PC-3 (cell line): ENCODE results near the gene BCAS3. TPM values are rescaled to one million over a fixed set of nuclear protein-coding genes. Genes with fewer than 3 reads are reported as not detected.

Experiments
- ATAC-seq: fragments of 200-7000 bp; cut with Tn5 transposase; 2 replicates; pipeline ENCODE4 v1.9.1; 2020; ENCODE audit warnings: mild to moderate bottlenecking, moderate library complexity
- BruUV-seq: library from RNA; stranded (reverse); fragments of 400-500 nt; replicated peaks from 2 replicates; lab custom pipeline; 2021; lab: Mats Ljungman, UMichigan
- CTCF ChIA-PET: fragments of 300-600 bp; sonication (Branson Sonifier 250); formaldehyde crosslinking; loops from one replicate; lab custom pipeline; 2022; ENCODE audit warnings: antibody characterized with exemption; lab: Charles Lee
- POLR2A ChIA-PET: fragments of 300-600 bp; sonication (Branson Sonifier 250); formaldehyde crosslinking; loops from one replicate; lab custom pipeline; 2022; ENCODE audit warnings: antibody characterized with exemption; ENCODE audit not compliant: unreplicated experiment; lab: Charles Lee
- DNase-seq: peaks from one replicate; pipeline ENCODE4 v3.0.0-alpha.2; 2015
- H2AFZ ChIP-seq: fragments of 300-600 bp; sonication (generic); 2 replicates; pipeline ENCODE4 v1.6.0; 2016; ENCODE audit warnings: antibody characterized with exemption, low read length
- H3F3A ChIP-seq: fragments of 300-600 bp; sonication (generic); one replicate; pipeline ENCODE4 v1.6.0; 2017; ENCODE audit warnings: antibody characterized with exemption, low read length, control low read depth, mild to moderate bottlenecking; ENCODE audit not compliant: unreplicated experiment
- H3K27ac ChIP-seq: fragments of 300-600 bp; sonication (generic); 2 replicates; pipeline ENCODE4 v1.5.1; 2016; ENCODE audit warnings: mild to moderate bottlenecking, low read length
- H3K27me3 ChIP-seq: fragments of 300-600 bp; sonication (generic); 2 replicates; pipeline ENCODE4 v1.6.1; 2016; ENCODE audit warnings: low read length, mixed read lengths
- H3K36me3 ChIP-seq: fragments of 300-600 bp; sonication (generic); 2 replicates; pipeline ENCODE4 v1.6.1; 2016; ENCODE audit warnings: low read depth, mixed run types, low read length, mixed read lengths
- H3K4me1 ChIP-seq: fragments of 300-600 bp; sonication (generic); 2 replicates; pipeline ENCODE4 v1.5.1; 2016; ENCODE audit warnings: low read length; ENCODE audit not compliant: insufficient read depth
- H3K4me2 ChIP-seq: fragments of 300-600 bp; sonication (generic); 2 replicates; pipeline ENCODE4 v1.6.0; 2016; ENCODE audit warnings: low read length
- H3K4me3 ChIP-seq: fragments of 300-600 bp; sonication (generic); 2 replicates; pipeline ENCODE4 v1.5.1; 2016; ENCODE audit warnings: mild to moderate bottlenecking, low read length, mixed read lengths
- H3K79me2 ChIP-seq: fragments of 300-600 bp; sonication (generic); 2 replicates; pipeline ENCODE4 v1.6.1; 2017; ENCODE audit warnings: low read length, mixed read lengths
- H3K9ac ChIP-seq: fragments of 300-600 bp; sonication (generic); 2 replicates; pipeline ENCODE4 v1.6.0; 2016; ENCODE audit warnings: mild to moderate bottlenecking, low read length
- H3K9me2 ChIP-seq: fragments of 300-600 bp; sonication (generic); replicated peaks from 2 replicates; pipeline ENCODE4 v1.6.1; 2016; ENCODE audit warnings: mixed run types, low read length, mixed read lengths
- H3K9me3 ChIP-seq: fragments of 300-600 bp; sonication (generic); 2 replicates; pipeline ENCODE4 v1.6.1; 2016; ENCODE audit warnings: low read length, mixed read lengths
- H4K20me1 ChIP-seq: fragments of 300-600 bp; sonication (generic); 2 replicates; pipeline ENCODE4 v1.6.1; 2016; ENCODE audit warnings: low read length, mixed read lengths
- EZH2 ChIP-seq: fragments of 300-600 bp; sonication (generic); IDR thresholded peaks from one replicate; pipeline ENCODE4 v1.6.1; 2017; ENCODE audit warnings: antibody characterized with exemption, mild to moderate bottlenecking, low read length; ENCODE audit not compliant: unreplicated experiment
- EZH2phosphoT487 ChIP-seq: fragments of 300-600 bp; sonication (generic); IDR thresholded peaks from 2 replicates; pipeline ENCODE4 v1.6.1; 2018; ENCODE audit warnings: mild to moderate bottlenecking, antibody characterized with exemption, low read length, borderline replicate concordance
- intact Hi-C: fragments of 100-400 bp; cut with micrococcal nuclease; formaldehyde crosslinking; loops from 2 replicates; pipeline ENCODE4 v1.9.0; 2023
- total RNA-seq: library from RNA; depleted of rRNA; stranded (reverse); fragments of >200 nt; gene quantifications from 2 replicates; pipeline ENCODE4 v1.2.3, GENCODE V29; 2014
- TF ChIP-seq, protein P1 (sequence below): fragments of 300-600 bp; sonication (generic); conservative IDR thresholded peaks from 2 replicates; pipeline ENCODE4 v1.5.1; 2017; ENCODE audit warnings: antibody characterized with exemption, low read depth, mild to moderate bottlenecking, low read length

BCAS3 gene
- total RNA-seq, 1 experiment from 2014 or later: 25.9 TPM

DNA sequence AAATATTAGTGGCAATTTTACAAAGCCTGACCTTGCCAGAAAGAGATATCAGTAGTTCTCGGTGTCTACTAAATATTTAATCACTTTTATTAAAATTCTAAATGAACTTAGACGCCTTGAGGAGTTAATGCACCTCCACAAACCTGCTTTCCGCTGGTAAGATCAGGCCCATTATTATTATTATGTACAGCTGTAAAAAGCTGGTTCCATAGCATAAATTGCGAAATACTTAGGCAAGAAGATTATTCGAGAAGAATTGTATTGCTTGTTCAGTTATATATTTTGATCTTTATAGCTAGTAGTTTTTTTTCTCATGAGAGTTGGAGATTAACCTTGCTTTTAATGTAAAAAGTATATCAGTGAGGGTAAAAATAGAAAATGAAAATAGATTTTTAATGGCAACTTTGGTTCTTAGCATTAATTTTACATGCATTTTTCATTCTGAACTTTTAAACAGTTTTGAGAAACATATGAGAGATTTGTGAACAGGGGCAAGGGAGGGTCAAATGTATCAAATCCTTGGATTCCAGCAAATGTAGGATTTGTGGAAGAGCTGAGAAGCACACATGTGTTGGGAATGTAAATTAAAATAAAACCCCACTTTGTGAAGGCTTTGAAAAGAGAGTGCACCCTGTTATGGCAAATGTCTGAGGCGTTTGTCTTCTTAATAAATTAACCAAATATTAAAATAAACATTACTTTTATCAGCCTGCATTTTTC lies 471.6 kb downstream of the BCAS3 start:
- Histone ChIP-seq H3K9ac (no peak overlapping the region), H3K9me2 (no peaks in the 10 kb centered on the region), H3K4me3 (no peak overlapping the region), H3K36me3 (no peaks in the 10 kb centered on the region), H2AFZ (no peak overlapping the region), H3K27me3 (no peaks in the 10 kb centered on the region), H3F3A (no peaks in the 10 kb centered on the region), H3K9me3 (no peaks in the 10 kb centered on the region), H3K27ac (no peak overlapping the region), H3K4me2 (no peak overlapping the region), H4K20me1 (no peaks in the 10 kb centered on the region), H3K4me1 (no peaks in the 10 kb centered on the region), H3K79me2 (no peaks in the 10 kb centered on the region)
- BruUV-seq: no TSS peak
- ATAC-seq: no peak
- ChIA-PET CTCF (no interaction called here), POLR2A (interaction anchor here (0.6 kb wide), 1 partner anchor 296 kb away, joined by 3 read pairs; no protein-coding TSS in a partner anchor)
- intact Hi-C loops: no loop called here
- TF ChIP-seq EZH2 (no peak), EZH2phosphoT487 (no peak)
- TF ChIP-seq, protein P1, sequence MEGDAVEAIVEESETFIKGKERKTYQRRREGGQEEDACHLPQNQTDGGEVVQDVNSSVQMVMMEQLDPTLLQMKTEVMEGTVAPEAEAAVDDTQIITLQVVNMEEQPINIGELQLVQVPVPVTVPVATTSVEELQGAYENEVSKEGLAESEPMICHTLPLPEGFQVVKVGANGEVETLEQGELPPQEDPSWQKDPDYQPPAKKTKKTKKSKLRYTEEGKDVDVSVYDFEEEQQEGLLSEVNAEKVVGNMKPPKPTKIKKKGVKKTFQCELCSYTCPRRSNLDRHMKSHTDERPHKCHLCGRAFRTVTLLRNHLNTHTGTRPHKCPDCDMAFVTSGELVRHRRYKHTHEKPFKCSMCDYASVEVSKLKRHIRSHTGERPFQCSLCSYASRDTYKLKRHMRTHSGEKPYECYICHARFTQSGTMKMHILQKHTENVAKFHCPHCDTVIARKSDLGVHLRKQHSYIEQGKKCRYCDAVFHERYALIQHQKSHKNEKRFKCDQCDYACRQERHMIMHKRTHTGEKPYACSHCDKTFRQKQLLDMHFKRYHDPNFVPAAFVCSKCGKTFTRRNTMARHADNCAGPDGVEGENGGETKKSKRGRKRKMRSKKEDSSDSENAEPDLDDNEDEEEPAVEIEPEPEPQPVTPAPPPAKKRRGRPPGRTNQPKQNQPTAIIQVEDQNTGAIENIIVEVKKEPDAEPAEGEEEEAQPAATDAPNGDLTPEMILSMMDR: no peak
- DNase-seq: no peak

DNA sequence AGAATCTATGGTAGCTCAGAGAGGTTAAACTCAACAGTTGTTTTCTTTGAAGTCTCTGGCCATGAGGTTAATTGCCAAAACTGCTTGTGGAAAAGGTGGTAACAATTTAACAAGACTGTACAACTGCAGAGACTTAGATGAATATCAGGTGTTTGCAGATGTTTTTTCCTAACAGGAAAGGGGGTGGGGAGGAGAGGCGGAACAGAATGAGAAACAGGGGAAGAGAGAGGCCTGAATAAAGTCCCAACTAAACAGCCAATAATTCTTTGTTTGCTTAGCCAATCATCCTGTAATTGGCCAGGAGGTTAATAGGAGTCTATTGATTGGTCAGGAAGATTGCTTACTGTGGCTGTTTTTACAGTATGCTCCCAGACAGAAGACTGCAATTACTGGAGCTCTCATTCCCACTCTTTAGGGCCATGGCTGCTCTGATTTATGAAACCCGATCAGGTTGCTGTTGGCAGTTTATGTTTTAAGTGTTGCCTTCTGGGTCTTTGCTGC lies 472.3 kb downstream of the BCAS3 start:
- no peak for ATAC-seq
- Histone ChIP-seq H3K4me1 (no peaks in the 10 kb centered on the region), H3K36me3 (no peaks in the 10 kb centered on the region), H3K79me2 (no peaks in the 10 kb centered on the region), H3F3A (no peaks in the 10 kb centered on the region), H3K9ac (no peak overlapping the region), H3K9me2 (no peaks in the 10 kb centered on the region), H3K27me3 (no peaks in the 10 kb centered on the region), H3K4me2 (no peak overlapping the region), H3K9me3 (no peaks in the 10 kb centered on the region), H3K27ac (no peak overlapping the region), H2AFZ (no peak overlapping the region), H3K4me3 (no peak overlapping the region), H4K20me1 (no peaks in the 10 kb centered on the region)
- no TSS peak for BruUV-seq
- intact Hi-C loops: no loop called here
- ChIA-PET CTCF (no interaction called here), POLR2A (no interaction called here)
- DNase-seq: no peak
- no peak for TF ChIP-seq EZH2phosphoT487
- TF ChIP-seq, protein P1: no peak
- TF ChIP-seq EZH2: no peak

DNA sequence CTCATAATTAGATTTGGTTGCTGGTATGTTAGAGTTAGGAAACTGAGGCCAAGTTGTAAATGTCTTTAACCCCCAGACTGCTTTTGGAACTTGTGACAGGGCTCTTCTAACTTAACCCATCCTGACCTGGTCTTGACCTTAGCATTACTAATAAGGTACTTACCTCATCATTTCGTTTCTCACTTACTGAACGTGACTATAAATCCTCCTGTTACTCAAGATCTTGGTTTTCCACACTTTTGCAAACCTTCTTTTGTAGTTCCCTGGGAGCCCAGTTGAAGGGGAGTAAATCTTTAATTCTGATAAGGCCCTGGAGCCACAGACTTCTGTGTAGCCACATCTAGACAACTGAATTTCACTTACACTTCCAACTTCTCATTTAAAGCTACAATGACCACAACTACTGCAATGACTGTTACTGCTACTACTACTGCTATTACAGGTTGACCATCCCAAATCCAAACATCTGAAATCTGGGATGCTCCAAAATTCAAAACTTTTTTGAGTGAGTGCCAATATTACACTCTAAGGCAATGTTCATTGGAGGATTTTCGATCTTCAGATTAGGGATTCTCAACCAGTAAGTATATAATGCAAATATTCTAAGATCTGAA lies 473.1 kb downstream of the BCAS3 start:
- Histone ChIP-seq H3K4me3 (no peak overlapping the region), H3K9me2 (no peaks in the 10 kb centered on the region), H3K27me3 (no peaks in the 10 kb centered on the region), H4K20me1 (no peaks in the 10 kb centered on the region), H2AFZ (no peak overlapping the region), H3K9ac (no peak overlapping the region), H3K4me1 (no peaks in the 10 kb centered on the region), H3K36me3 (no peaks in the 10 kb centered on the region), H3K27ac (no peak overlapping the region), H3K9me3 (no peaks in the 10 kb centered on the region), H3K79me2 (no peaks in the 10 kb centered on the region), H3K4me2 (no peak overlapping the region), H3F3A (no peaks in the 10 kb centered on the region)
- BruUV-seq: no TSS peak
- intact Hi-C loops: no loop called here
- ChIA-PET CTCF (no interaction called here), POLR2A (no interaction called here)
- no peak for TF ChIP-seq EZH2
- no peak for TF ChIP-seq EZH2phosphoT487
- TF ChIP-seq, protein P1: no peak
- DNase-seq (no peak), ATAC-seq (no peak)
